22Rv1 (cell line): ENCODE measurements around the gene SBF2.

Source experiments
- ZFX ChIP-seq: fragments of 450-650 bp; IDR thresholded peaks from 2 replicates; pipeline ENCODE4 v1.6.1; 2017; ENCODE audit warnings: antibody characterized with exemption, borderline replicate concordance
- TF ChIP-seq, protein P1 (sequence below): fragments of 450-650 bp; IDR thresholded peaks from 2 replicates; pipeline ENCODE4 v1.5.1; 2017; ENCODE audit warnings: mild to moderate bottlenecking

GRCh38 chr11:10209326-10209725 lies 84.7 kb downstream of the SBF2 start:
- TF ChIP-seq, protein P1, sequence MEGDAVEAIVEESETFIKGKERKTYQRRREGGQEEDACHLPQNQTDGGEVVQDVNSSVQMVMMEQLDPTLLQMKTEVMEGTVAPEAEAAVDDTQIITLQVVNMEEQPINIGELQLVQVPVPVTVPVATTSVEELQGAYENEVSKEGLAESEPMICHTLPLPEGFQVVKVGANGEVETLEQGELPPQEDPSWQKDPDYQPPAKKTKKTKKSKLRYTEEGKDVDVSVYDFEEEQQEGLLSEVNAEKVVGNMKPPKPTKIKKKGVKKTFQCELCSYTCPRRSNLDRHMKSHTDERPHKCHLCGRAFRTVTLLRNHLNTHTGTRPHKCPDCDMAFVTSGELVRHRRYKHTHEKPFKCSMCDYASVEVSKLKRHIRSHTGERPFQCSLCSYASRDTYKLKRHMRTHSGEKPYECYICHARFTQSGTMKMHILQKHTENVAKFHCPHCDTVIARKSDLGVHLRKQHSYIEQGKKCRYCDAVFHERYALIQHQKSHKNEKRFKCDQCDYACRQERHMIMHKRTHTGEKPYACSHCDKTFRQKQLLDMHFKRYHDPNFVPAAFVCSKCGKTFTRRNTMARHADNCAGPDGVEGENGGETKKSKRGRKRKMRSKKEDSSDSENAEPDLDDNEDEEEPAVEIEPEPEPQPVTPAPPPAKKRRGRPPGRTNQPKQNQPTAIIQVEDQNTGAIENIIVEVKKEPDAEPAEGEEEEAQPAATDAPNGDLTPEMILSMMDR: no peak
- TF ChIP-seq ZFX: no peak
